ENCODE results near the gene CLSTN2. TPM values are rescaled to one million over a fixed set of nuclear protein-coding genes. Genes with fewer than 3 reads are reported as not detected.
A peak's percentile ranks its signal among the peaks of the same experiment; 100 is the strongest.

Gene CLSTN2
- total RNA-seq, 1 donor from 2014 or later, result 9.7 TPM

DNA sequence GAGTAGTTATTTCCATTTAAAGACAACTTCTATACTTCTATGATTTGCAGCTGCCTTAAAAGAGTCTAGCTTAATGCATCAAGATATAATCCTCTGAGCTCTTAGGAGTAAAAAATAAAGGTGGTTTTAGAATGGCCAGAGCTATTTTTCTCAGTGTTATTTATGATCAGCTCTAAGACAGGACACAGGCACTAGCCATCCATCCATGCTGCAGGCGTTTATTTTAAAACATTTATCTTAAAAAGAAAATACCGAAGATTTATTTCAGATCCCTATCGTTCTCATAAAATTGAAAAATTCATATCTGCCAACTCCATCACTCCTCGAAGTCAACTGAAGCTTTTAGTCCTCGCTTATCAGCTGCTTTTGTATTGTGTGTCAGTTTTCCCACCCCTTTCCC is 243.5 kb downstream of the CLSTN2 start:
- DNase-seq (ENCODE audit: low read depth), result no peak
- no peak overlapping the region for H3K4me3 ChIP-seq (ENCODE audit: low read depth, low read length)
- TF ChIP-seq, protein P1, sequence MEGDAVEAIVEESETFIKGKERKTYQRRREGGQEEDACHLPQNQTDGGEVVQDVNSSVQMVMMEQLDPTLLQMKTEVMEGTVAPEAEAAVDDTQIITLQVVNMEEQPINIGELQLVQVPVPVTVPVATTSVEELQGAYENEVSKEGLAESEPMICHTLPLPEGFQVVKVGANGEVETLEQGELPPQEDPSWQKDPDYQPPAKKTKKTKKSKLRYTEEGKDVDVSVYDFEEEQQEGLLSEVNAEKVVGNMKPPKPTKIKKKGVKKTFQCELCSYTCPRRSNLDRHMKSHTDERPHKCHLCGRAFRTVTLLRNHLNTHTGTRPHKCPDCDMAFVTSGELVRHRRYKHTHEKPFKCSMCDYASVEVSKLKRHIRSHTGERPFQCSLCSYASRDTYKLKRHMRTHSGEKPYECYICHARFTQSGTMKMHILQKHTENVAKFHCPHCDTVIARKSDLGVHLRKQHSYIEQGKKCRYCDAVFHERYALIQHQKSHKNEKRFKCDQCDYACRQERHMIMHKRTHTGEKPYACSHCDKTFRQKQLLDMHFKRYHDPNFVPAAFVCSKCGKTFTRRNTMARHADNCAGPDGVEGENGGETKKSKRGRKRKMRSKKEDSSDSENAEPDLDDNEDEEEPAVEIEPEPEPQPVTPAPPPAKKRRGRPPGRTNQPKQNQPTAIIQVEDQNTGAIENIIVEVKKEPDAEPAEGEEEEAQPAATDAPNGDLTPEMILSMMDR (conservative IDR thresholded peaks at IDR 0.05; ENCODE audit: low read depth, low read length), result no peak

DNA sequence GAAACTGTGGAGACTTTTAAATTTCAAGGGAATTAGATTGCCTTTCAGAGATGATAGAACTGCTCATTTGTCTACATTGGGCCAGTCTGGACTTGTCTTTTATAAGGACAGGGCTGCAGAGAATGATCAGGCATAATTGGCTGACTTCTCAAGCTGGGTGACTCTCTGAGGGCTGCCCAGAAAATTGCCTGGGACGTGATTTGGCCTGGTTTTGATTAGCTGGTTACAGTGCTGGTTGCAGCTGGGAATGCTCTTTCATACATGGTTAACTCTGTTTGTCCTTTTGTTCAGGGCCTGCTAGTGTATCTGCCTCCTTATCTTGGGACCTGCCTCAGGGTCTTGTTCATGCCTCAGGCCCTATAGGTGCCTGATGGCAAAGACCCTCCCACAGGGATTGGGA is 245.6 kb downstream of the CLSTN2 start:
- TF ChIP-seq, protein P1 (conservative IDR thresholded peaks at IDR 0.05; ENCODE audit: low read depth, low read length), result no peak
- DNase-seq (ENCODE audit: low read depth), result no peak
- H3K4me3 ChIP-seq (ENCODE audit: low read depth, low read length), result no peak overlapping the region

- TF ChIP-seq, protein P1 (conservative IDR thresholded peaks at IDR 0.05; ENCODE audit: low read depth, low read length), result no peak
- no peak for DNase-seq (ENCODE audit: low read depth)
- H3K4me3 ChIP-seq (ENCODE audit: low read depth, low read length), result no peak overlapping the region
These were observed 250.4 kb downstream of the CLSTN2 start for GRCh38 chr3:140185375-140185774.

DNA sequence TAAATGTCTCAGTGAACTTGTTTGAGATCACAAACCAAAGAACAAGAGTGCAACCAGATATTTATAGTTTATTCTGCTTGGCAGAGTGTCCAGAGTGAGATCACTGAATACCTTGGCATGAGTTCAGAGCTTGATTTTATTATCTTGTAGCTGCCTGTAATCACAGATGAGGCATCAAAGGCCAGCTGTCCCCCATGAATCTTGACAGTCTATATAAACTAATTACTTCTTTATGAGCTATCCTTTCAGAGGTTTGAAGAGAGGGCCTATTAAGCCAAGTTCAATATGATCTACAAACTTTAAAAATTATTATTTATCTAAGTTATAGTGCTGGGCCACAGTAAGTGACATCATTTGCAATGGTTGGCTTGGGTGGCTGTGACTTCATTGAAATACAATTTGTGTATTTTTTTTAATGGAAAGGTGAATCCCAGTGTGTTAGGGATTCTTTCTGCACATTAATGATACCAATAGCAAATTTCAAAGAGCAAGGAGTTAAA is 251.5 kb downstream of the CLSTN2 start:
- H3K4me3 ChIP-seq (ENCODE audit: low read depth, low read length), result no peak overlapping the region
- peak; percentile 62 for DNase-seq (ENCODE audit: low read depth)
- TF ChIP-seq, protein P1 (conservative IDR thresholded peaks at IDR 0.05; ENCODE audit: low read depth, low read length), result no peak

DNA sequence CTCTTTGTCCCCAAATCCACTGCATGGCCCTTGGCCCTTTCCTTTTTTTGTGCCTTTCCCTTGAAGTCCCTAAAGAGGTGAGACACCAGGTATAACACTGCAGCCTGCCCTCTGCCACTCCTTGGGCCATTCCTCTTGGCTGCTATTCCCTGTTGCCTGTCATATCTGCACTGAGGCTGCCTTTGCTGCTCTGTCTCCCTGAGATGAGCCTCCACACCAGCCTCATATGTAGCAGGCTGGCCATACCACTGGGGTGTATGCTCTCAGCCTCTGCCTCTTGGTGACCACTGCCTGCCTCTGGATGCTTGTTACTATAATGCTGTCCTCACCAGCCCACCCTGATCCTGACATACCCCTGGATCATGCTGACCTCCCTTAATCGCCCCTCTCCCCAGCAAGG is 252.0 kb downstream of the CLSTN2 start:
- TF ChIP-seq, protein P1 (conservative IDR thresholded peaks at IDR 0.05; ENCODE audit: low read depth, low read length), result no peak
- no peak for DNase-seq (ENCODE audit: low read depth)
- no peak overlapping the region for H3K4me3 ChIP-seq (ENCODE audit: low read depth, low read length)

DNA sequence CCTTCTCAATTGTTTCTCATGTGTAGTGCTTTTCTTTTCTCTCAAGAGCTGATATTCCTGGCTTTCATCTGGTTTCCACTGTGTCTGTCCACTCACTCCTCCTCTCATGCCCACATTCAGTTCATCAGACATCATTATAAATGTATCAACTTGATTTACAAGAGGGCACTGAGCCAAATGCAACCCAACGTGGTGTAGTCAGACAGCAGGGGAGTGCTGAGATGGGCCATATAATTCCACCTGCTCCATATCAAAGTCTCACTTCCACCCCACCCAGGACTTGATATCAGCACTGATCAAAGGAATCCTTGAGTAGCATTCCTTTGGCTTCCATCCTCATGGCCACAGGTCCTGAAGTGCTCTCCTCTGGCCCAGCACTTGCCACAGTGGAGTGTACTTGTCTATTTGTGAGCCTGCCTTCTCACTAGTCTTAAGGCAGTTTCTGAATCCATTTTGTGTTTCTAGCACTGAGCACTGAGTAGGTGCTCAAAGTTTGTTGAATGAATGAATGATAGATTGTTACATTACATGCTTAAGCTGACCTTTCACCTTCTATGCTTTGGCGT is 252.8 kb downstream of the CLSTN2 start:
- H3K4me3 ChIP-seq (ENCODE audit: low read depth, low read length), result no peak overlapping the region
- no peak for DNase-seq (ENCODE audit: low read depth)
- TF ChIP-seq, protein P1 (conservative IDR thresholded peaks at IDR 0.05; ENCODE audit: low read depth, low read length), result no peak

- TF ChIP-seq, protein P1 (conservative IDR thresholded peaks at IDR 0.05; ENCODE audit: low read depth, low read length), result no peak
- H3K4me3 ChIP-seq (ENCODE audit: low read depth, low read length), result no peak overlapping the region
- DNase-seq (ENCODE audit: low read depth), result no peak
These were observed 253.3 kb downstream of the CLSTN2 start for GRCh38 chr3:140188285-140188684.
